Gastrocnemius medialis (tissue), 4 donors: Measurements from ENCODE around the gene RNF112. TPM values are rescaled to one million over a fixed set of nuclear protein-coding genes. Genes with fewer than 3 reads are reported as not detected.

ENCODE experiments used
- ATAC-seq, 2 donors: fragments of 150-250 bp; one replicate each; pipeline ENCODE4 v1.9.1; 2016
- DNase-seq, 2 donors: peaks; one replicate each; pipeline ENCODE4 v3.0.0-alpha.2; 2019
- H3K27ac ChIP-seq, 4 donors: fragments of 200-600 bp; sonication (generic); 1 replicate in 1 of 4; 2 replicates in 3 of 4; pipeline ENCODE4 v1.5.1; 2016 to 2018; ENCODE audit warnings: mild to moderate bottlenecking in 2 of 4, moderate library complexity in 1 of 4
- H3K27me3 ChIP-seq, 3 donors: fragments of 200-600 bp; sonication (generic) in 2 of 3; 1 replicate in 1 of 3; 2 replicates in 2 of 3; pipeline versions ENCODE4 v1.5.1 to v1.6.0; 2016 to 2019; ENCODE audit warnings: mild to moderate bottlenecking in 1 of 3, moderate library complexity in 1 of 3
- H3K36me3 ChIP-seq, 2 donors: fragments of 200-600 bp; sonication (generic) in 1 of 2; one replicate each; pipeline ENCODE4 v1.5.1; 2017 to 2018
- H3K4me1 ChIP-seq, 2 donors: fragments of 200-600 bp; sonication (generic) in 1 of 2; one replicate each; pipeline ENCODE4 v1.5.1; 2016 to 2017; ENCODE audit warnings: mild to moderate bottlenecking in 2 of 2
- H3K4me3 ChIP-seq, 4 donors: fragments of 200-600 bp; sonication (generic) in 3 of 4; 1 replicate in 1 of 4; 2 replicates in 3 of 4; pipeline ENCODE4 v1.5.1; 2016 to 2019; ENCODE audit warnings: mild to moderate bottlenecking in 2 of 4
- H3K9me3 ChIP-seq, 3 donors: fragments of 200-600 bp; sonication (generic) in 2 of 3; 1 replicate in 1 of 3; 2 replicates in 2 of 3; pipeline ENCODE4 v1.5.1; 2016 to 2019
- POLR2A ChIP-seq, 2 donors: fragments of 450-650 bp; IDR thresholded peaks; one replicate each; pipeline ENCODE4 v1.6.1; 2017; ENCODE audit warnings: antibody characterized with exemption in 2 of 2, mild to moderate bottlenecking in 2 of 2, moderate library complexity in 2 of 2
- in situ Hi-C, 4 donors: fragments of 200-750 bp; cut with MboI; loops; one replicate each; pipeline versions ENCODE4 v1.15.0 to v1.8.0; 2017; ENCODE audit warnings: low sequenced_read_pairs in 4 of 4
- intact Hi-C: fragments of 100-400 bp; cut with DNase I; formaldehyde crosslinking; loops from one replicate; pipeline ENCODE4 v1.15.1; 2023; ENCODE audit warnings: low total_unique reads
- total RNA-seq, 4 donors: library from RNA; depleted of rRNA; stranded (reverse); fragments of >200 nt; gene quantifications; one replicate each; pipeline versions ENCODE4 v1.1.0 to v1.2.3, GENCODE V29; 2016
- TF ChIP-seq, protein P1 (sequence below), 5 experiments: fragments of 450-650 bp in 3 of 5; fragments of 200-600 bp in 2 of 5; sonication (generic) in 2 of 5; IDR thresholded peaks in 4 of 5; conservative IDR thresholded peaks in 1 of 5; 1 replicate in 4 of 5; 2 replicates in 1 of 5; pipeline ENCODE4 v1.5.1; 2016 to 2019; ENCODE audit warnings: antibody characterized with exemption in 5 of 5, mild to moderate bottlenecking in 3 of 5, moderate library complexity in 3 of 5

The RNF112 gene
- total RNA-seq, 4 donors from 2014 or later, result 0.51 to 0.98 (median 0.57) TPM

DNA sequence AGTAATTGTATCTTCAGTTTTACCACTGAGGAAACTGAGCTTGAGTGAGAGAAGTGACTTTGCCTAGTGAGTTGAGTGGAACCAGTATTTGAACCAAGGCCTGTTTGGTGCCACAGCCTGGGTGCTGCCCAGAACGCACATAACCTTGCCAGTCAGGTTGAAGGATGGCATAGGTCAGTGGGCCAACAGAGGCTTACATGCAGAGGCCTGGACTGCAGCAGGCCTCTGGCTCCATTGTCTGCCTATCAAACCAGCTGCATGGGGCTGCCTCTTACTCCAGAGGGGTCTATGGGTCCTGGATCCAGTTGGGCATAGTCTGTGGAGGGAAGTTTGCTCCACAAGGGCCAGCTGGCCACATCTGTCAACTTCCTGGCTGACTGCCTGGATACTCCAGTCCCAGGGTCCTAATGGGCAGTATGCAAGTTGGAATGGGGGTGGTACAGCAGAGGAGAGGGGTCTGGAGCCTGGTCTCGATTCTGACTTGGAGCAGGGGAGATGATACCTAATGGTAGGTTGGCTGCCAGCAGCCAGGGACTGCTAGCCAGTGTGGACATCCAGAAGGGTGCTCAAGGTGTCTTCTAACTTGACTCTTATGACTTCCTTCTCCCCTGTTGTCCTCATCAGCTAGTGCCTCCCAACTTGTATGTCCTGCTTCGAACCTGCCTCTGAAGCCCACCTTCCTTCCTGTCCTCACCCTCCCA, 11.1 kb upstream of the RNF112 start:
- TF ChIP-seq, protein P1, sequence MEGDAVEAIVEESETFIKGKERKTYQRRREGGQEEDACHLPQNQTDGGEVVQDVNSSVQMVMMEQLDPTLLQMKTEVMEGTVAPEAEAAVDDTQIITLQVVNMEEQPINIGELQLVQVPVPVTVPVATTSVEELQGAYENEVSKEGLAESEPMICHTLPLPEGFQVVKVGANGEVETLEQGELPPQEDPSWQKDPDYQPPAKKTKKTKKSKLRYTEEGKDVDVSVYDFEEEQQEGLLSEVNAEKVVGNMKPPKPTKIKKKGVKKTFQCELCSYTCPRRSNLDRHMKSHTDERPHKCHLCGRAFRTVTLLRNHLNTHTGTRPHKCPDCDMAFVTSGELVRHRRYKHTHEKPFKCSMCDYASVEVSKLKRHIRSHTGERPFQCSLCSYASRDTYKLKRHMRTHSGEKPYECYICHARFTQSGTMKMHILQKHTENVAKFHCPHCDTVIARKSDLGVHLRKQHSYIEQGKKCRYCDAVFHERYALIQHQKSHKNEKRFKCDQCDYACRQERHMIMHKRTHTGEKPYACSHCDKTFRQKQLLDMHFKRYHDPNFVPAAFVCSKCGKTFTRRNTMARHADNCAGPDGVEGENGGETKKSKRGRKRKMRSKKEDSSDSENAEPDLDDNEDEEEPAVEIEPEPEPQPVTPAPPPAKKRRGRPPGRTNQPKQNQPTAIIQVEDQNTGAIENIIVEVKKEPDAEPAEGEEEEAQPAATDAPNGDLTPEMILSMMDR (IDR thresholded peaks at IDR 0.05 in 4 of 5, conservative IDR thresholded peaks at IDR 0.05 in 1 of 5), result no peak
- no peak for TF ChIP-seq POLR2A (IDR thresholded peaks at IDR 0.05)
- no peaks in the 10 kb centered on the region for H3K27me3 ChIP-seq
- in situ Hi-C loops, result no loop called here
- no peak overlapping the region for H3K27ac ChIP-seq
- no peaks in the 10 kb centered on the region for H3K36me3 ChIP-seq
- no peak for DNase-seq
- no peak for ATAC-seq
- H3K4me1 ChIP-seq, result peaks cover 0 to 4% of the 10 kb centered on the region in 2 donors
- intact Hi-C loops, result no loop called here
- H3K9me3 ChIP-seq, result no peaks in the 10 kb centered on the region
- H3K4me3 ChIP-seq, result no peak overlapping the region

DNA sequence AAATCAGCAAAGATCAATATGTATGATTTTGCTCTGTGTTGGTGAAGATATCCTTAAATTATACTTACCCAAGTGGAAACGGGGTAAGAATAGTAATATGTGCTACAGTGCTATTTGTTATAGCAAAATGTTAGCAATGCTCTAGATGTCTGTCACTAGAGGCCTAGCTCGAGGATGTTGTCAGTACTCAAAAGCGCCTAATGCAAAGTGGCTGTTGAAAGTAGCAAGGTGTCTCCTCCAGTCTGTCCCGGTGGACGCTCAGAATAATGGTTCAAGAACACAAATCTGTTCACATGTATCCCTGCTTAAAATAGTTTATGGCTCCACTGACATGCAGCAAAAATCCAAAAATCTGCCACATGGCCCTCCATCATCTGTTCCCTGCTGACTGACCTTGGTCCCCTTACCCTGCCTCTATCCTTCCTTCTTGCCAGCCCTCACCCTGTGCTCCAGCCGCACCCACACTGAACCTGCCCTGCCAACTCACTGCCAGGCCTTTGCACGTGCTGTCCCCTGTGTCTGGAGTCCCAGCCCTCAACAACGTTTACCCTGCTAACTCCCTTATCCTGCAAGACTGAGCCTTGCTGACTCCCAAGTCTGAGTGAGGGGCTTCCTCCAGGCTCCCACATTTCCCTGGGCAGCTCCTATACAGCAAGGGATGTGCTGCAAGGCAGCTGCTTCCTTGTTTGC, 9.6 kb upstream of the RNF112 start:
- Histone ChIP-seq H3K4me3 (no peak overlapping the region), H3K36me3 (no peaks in the 10 kb centered on the region), H3K9me3 (no peaks in the 10 kb centered on the region), H3K27me3 (no peaks in the 10 kb centered on the region), H3K4me1 (peaks cover 0 to 4% of the 10 kb centered on the region in 2 donors), H3K27ac (no peak overlapping the region)
- DNase-seq, result no peak
- ATAC-seq, result no peak
- intact Hi-C loops, result no loop called here
- TF ChIP-seq POLR2A (IDR thresholded peaks at IDR 0.05), result no peak
- TF ChIP-seq, protein P1 (IDR thresholded peaks at IDR 0.05 in 4 of 5, conservative IDR thresholded peaks at IDR 0.05 in 1 of 5), result no peak
- in situ Hi-C loops, result no loop called here

DNA sequence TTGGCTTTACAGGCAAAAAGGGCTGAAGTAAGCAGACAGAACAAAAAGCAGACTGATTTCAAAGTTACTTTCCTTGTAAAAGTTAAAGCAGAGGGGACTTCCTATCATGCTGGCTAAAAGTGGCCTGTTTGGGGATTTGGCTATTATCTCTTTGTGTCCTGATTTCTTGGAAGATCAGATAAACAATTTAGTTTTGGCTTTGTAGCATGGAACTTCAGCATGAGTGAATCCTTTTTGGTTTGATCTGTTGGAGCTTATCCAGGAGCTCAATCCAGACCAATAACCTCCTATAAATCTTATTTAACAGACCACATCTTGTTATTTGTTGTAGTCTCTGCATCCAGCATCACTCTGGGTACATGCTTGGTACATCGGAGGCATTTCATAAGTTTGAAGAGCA, 8.9 kb upstream of the RNF112 start:
- no peak overlapping the region for H3K4me3 ChIP-seq
- intact Hi-C loops (no loop called here), in situ Hi-C loops (no loop called here)
- no peaks in the 10 kb centered on the region for H3K9me3 ChIP-seq
- TF ChIP-seq, protein P1 (IDR thresholded peaks at IDR 0.05 in 4 of 5, conservative IDR thresholded peaks at IDR 0.05 in 1 of 5), result no peak
- no peak for TF ChIP-seq POLR2A (IDR thresholded peaks at IDR 0.05)
- ATAC-seq, result no peak
- no peak overlapping the region for H3K27ac ChIP-seq
- H3K36me3 ChIP-seq, result no peaks in the 10 kb centered on the region
- H3K4me1 ChIP-seq, result peaks cover 0 to 4% of the 10 kb centered on the region in 2 donors
- DNase-seq, result no peak
- H3K27me3 ChIP-seq, result no peaks in the 10 kb centered on the region

DNA sequence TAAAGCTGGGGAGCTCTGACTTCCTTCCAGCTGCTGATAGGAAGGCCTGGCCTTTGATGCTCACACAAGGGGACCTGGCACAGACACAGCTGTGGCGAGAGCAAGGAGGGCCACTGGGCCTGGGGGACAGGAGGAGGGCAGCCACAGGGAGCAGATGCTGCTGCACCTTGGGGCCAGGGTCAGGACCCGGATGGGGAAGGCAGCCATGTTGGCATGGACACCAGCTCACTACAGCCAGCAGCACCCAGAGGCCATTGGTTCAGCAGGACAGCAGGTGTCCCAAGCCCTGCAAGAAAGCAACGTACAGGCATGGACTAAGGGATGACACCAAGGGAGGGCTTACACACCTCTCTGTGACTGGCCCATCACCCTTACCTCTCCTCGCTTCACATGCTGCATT, 8.0 kb upstream of the RNF112 start:
- Histone ChIP-seq H3K27me3 (no peaks in the 10 kb centered on the region), H3K27ac (no peak overlapping the region), H3K4me1 (peaks cover 0 to 4% of the 10 kb centered on the region in 2 donors), H3K9me3 (no peaks in the 10 kb centered on the region), H3K36me3 (no peaks in the 10 kb centered on the region), H3K4me3 (no peak overlapping the region)
- intact Hi-C loops, result no loop called here
- no peak for DNase-seq
- in situ Hi-C loops, result no loop called here
- no peak for ATAC-seq
- TF ChIP-seq, protein P1 (IDR thresholded peaks at IDR 0.05 in 4 of 5, conservative IDR thresholded peaks at IDR 0.05 in 1 of 5), result no peak
- no peak for TF ChIP-seq POLR2A (IDR thresholded peaks at IDR 0.05)
